Measurements from ENCODE around the gene MMUT. TPM values are rescaled to one million over a fixed set of nuclear protein-coding genes. Genes with fewer than 3 reads are reported as not detected.
A peak's percentile ranks its signal among the peaks of the same experiment; 100 is the strongest.

The MMUT gene
- total RNA-seq, 1 experiment from 2014 or later: 7.1 TPM

DNA sequence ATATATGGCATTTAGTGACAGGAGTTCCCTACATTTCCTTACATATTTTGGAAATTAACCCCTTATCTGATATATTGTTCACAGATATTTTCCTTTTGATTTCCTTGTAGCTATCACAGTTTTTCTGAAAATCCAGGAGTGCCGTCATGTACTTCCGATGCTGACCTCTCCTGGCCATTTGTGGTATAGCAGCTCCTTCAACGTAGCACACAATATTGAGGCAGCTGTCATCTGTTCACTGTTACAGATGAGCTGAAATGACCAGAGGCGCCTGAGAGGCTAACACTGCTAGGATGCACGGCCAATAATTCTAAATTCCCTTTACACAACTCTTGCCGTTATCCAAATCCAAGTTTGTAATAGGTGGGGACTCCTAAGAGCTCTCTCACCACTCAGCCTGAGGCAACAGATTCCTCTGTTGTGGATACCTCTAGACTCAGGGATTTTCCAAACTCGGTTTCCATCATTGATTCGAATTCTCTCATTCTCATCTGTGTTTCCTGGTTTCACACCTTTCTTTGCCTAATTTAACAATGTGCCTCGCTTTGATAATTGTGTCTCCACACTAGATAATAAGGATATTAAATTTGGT, 53.0 kb downstream of the MMUT start:
- H3K4me1 ChIP-seq (ENCODE audit: control insufficient read depth, insufficient read depth, low read length): no peaks in the 10 kb centered on the region
- ATAC-seq (peak; percentile 88), DNase-seq (ENCODE audit: low read depth, low spot score) (peak; percentile 67)
- no peaks in the 10 kb centered on the region for H3K36me3 ChIP-seq (ENCODE audit: control insufficient read depth, insufficient read depth, low read length)
- CTCF ChIA-PET: interaction anchor here (0.7 to 2.1 kb wide), 2 partner anchors 1622 to 1835 kb away, joined by 3 to 6 read pairs; no protein-coding TSS in a partner anchor
- no peaks in the 10 kb centered on the region for H3K27me3 ChIP-seq (ENCODE audit: control insufficient read depth, insufficient read depth, low read length)
- BruUV-seq (replicated peaks): no TSS peak
- H3K4me3 ChIP-seq (ENCODE audit: low read depth in 2 of 2, low read length in 2 of 2): 0 out of 4 replicates have a peak overlapping the region, but pooled peaks of 1 of the 2 experiments have one; percentile 1
- in situ Hi-C loops (cut with HindIII; ENCODE audit: low pct_unique_long_range_greater_than_20kb, low sequenced_read_pairs): no loop called here
- POLR2A ChIA-PET: no interaction called here
- intact Hi-C loops (cut with micrococcal nuclease; ENCODE audit: unreplicated experiment): loop anchor here (5.0 kb wide), 1 partner anchor 1623 kb away; no protein-coding TSS in a partner anchor
- TF ChIP-seq, protein P1, sequence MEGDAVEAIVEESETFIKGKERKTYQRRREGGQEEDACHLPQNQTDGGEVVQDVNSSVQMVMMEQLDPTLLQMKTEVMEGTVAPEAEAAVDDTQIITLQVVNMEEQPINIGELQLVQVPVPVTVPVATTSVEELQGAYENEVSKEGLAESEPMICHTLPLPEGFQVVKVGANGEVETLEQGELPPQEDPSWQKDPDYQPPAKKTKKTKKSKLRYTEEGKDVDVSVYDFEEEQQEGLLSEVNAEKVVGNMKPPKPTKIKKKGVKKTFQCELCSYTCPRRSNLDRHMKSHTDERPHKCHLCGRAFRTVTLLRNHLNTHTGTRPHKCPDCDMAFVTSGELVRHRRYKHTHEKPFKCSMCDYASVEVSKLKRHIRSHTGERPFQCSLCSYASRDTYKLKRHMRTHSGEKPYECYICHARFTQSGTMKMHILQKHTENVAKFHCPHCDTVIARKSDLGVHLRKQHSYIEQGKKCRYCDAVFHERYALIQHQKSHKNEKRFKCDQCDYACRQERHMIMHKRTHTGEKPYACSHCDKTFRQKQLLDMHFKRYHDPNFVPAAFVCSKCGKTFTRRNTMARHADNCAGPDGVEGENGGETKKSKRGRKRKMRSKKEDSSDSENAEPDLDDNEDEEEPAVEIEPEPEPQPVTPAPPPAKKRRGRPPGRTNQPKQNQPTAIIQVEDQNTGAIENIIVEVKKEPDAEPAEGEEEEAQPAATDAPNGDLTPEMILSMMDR (IDR thresholded peaks at IDR 0.05): peak; percentile 86
- TF ChIP-seq POLR2AphosphoS5 (IDR thresholded peaks at IDR 0.05; ENCODE audit: low read depth, low read length) (no peak), TCF7L2 (IDR thresholded peaks at IDR 0.05; ENCODE audit: low read depth, low read length) (no peak), SIN3A (IDR thresholded peaks at IDR 0.05; ENCODE audit: borderline replicate concordance, insufficient read depth, low read depth, low read length) (no peak)
- TF ChIP-seq, protein P2, sequence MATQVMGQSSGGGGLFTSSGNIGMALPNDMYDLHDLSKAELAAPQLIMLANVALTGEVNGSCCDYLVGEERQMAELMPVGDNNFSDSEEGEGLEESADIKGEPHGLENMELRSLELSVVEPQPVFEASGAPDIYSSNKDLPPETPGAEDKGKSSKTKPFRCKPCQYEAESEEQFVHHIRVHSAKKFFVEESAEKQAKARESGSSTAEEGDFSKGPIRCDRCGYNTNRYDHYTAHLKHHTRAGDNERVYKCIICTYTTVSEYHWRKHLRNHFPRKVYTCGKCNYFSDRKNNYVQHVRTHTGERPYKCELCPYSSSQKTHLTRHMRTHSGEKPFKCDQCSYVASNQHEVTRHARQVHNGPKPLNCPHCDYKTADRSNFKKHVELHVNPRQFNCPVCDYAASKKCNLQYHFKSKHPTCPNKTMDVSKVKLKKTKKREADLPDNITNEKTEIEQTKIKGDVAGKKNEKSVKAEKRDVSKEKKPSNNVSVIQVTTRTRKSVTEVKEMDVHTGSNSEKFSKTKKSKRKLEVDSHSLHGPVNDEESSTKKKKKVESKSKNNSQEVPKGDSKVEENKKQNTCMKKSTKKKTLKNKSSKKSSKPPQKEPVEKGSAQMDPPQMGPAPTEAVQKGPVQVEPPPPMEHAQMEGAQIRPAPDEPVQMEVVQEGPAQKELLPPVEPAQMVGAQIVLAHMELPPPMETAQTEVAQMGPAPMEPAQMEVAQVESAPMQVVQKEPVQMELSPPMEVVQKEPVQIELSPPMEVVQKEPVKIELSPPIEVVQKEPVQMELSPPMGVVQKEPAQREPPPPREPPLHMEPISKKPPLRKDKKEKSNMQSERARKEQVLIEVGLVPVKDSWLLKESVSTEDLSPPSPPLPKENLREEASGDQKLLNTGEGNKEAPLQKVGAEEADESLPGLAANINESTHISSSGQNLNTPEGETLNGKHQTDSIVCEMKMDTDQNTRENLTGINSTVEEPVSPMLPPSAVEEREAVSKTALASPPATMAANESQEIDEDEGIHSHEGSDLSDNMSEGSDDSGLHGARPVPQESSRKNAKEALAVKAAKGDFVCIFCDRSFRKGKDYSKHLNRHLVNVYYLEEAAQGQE (IDR thresholded peaks at IDR 0.05; ENCODE audit: insufficient read depth in 1 of 2, low read depth in 2 of 2, low read length in 1 of 2): no peak
- H3K9me3 ChIP-seq (ENCODE audit: control insufficient read depth, insufficient read depth, low read depth, low read length): no peaks in the 10 kb centered on the region
- no peak overlapping the region for H3K27ac ChIP-seq (ENCODE audit: low read length)

DNA sequence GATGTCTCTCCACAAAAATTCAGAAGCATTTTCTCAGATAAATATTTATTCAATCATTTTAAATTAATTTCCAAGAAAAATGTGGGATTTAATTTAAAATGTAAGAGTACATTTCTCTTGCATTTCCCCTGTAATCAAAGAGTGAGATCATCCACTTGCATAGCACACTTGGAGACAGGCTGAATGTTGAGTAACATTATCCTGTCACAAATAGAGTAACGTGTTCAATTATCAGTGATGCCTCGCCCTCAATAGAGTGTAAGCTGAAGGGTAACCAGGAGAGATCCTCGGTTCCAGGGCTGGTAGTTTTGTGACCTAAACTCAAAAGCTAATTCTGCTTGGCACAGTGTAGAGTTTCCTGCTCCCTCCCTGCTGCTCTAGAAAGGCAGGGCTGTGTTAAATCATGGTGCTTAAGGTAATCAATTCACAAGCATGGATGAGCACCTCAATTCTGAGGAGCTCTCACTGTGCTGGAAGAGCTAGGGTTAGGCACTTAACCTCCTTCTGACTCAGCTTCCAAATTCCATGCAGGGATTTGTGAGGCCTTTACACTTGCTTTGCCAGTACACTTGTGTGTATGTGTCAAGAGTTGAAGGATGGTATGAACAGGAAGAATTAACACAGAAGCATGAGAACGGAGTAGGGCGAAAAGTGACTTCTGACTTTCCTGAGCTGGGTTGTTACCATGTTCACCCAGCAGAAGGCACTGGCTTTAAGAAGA, 56.6 kb downstream of the MMUT start:
- Histone ChIP-seq H3K9me3 (ENCODE audit: control insufficient read depth, insufficient read depth, low read depth, low read length) (no peaks in the 10 kb centered on the region), H3K36me3 (ENCODE audit: control insufficient read depth, insufficient read depth, low read length) (no peaks in the 10 kb centered on the region), H3K27me3 (ENCODE audit: control insufficient read depth, insufficient read depth, low read length) (no peaks in the 10 kb centered on the region), H3K27ac (ENCODE audit: low read length) (no peak overlapping the region), H3K4me3 (ENCODE audit: low read depth in 2 of 2, low read length in 2 of 2) (no peak overlapping the region), H3K4me1 (ENCODE audit: control insufficient read depth, insufficient read depth, low read length) (no peaks in the 10 kb centered on the region)
- CTCF ChIA-PET: no interaction called here
- intact Hi-C loops (cut with micrococcal nuclease; ENCODE audit: unreplicated experiment): no loop called here
- in situ Hi-C loops (cut with HindIII; ENCODE audit: low pct_unique_long_range_greater_than_20kb, low sequenced_read_pairs): no loop called here
- POLR2A ChIA-PET: no interaction called here
- BruUV-seq (replicated peaks): no TSS peak
- DNase-seq (ENCODE audit: low read depth, low spot score) (no peak), ATAC-seq (no peak)
- no peak for TF ChIP-seq TCF7L2 (IDR thresholded peaks at IDR 0.05; ENCODE audit: low read depth, low read length)
- TF ChIP-seq, protein P2 (IDR thresholded peaks at IDR 0.05; ENCODE audit: insufficient read depth in 1 of 2, low read depth in 2 of 2, low read length in 1 of 2): no peak
